Measurements from ENCODE around the gene APP. TPM values are rescaled to one million over a fixed set of nuclear protein-coding genes. Genes with fewer than 3 reads are reported as not detected.
A peak's percentile ranks its signal among the peaks of the same experiment; 100 is the strongest.
"Not testable (repeated sequence)": the region's sequence is repeated elsewhere in the genome, so short reads cannot be mapped to it uniquely, and the experiment has no call there.

APP gene
- total RNA-seq, 2 donors from 2014 or later, result 38.5 to 81.4 TPM

DNA sequence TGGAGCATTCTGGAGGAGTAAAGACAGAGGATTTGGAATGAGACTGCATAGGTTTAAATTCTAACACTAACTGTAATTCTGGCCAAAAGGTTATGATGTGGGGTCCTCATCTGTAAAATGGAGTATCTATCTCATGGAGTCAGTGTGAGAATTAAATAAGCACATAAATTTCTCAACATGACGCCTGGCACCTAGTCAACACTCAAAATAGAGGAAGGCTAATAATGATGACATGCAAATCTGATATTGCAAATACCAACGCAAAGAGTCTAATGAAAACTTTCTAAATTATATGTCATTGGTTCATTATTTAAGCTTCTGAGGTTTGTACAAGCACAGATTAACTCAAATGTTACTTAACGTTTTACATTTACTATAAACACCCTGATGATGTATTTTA lies 29.6 kb downstream of the APP start:
- Mint-ChIP-seq H3K36me3 (peaks cover 5 to 25% of the 10 kb centered on the region in 2 donors), H3K27ac (no peak overlapping the region), H3K9me3 (no peaks in the 10 kb centered on the region)
- ATAC-seq (no peak), DNase-seq (ENCODE audit: low spot score in 2 of 2) (no peak)

DNA sequence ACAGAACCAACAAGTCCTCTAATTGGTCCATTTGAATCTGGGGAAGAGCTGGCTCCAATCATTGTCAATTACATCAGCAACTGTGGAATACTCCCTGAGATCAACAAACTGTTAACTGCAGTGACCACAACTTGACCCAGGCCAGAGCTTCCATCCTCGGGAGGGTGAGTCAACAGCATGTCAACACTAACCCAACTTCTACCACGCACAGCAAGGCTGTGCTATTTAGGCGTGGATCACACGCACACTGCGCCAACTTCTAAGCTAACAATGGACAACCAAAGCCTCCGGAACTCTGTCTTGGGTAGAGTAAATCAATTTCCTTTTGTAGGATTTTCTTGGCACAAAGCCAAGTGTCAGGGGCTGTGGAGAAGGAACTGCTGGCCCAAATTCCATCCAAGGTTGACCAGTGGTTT lies 30.4 kb downstream of the APP start:
- Mint-ChIP-seq H3K9me3 (no peaks in the 10 kb centered on the region), H3K27ac (no peak overlapping the region), H3K36me3 (peaks cover 5 to 25% of the 10 kb centered on the region in 2 donors)
- no peak for ATAC-seq
- DNase-seq (ENCODE audit: low spot score in 2 of 2), result no peak

DNA sequence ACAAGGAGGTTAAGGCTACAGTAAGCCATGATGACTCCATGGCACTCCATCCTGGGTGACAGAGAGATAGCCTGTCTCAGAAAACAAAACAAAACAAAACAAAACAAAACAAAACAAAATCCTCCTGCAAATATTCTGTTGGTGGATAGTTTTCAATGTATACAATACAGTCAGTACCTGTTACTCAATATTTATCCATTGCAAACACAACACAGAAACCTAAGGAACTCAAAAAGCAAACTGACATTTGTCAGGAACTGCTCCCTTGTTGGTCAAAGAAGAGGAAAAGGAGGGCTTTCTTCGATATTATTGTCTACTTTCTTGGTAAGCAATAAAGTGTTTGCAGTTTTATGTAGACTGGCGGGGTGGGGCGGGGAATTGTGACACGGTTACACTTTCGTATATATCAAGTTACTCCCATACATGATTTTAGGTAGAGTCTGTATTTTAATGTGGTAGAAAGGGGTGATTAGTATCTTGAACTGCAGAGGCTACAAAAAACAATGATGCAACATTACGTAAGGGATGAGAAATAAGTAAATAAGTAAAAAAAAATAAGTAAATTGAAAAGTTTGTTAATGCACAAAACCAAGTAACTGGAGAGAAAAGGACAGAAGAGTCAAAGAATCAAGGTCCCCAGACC lies 31.8 kb downstream of the APP start:
- Mint-ChIP-seq H3K27ac (no peak overlapping the region), H3K9me3 (no peaks in the 10 kb centered on the region), H3K36me3 (peaks cover 5 to 21% of the 10 kb centered on the region in 2 donors)
- ATAC-seq, result no peak
- no peak for DNase-seq (ENCODE audit: low spot score in 2 of 2)

DNA sequence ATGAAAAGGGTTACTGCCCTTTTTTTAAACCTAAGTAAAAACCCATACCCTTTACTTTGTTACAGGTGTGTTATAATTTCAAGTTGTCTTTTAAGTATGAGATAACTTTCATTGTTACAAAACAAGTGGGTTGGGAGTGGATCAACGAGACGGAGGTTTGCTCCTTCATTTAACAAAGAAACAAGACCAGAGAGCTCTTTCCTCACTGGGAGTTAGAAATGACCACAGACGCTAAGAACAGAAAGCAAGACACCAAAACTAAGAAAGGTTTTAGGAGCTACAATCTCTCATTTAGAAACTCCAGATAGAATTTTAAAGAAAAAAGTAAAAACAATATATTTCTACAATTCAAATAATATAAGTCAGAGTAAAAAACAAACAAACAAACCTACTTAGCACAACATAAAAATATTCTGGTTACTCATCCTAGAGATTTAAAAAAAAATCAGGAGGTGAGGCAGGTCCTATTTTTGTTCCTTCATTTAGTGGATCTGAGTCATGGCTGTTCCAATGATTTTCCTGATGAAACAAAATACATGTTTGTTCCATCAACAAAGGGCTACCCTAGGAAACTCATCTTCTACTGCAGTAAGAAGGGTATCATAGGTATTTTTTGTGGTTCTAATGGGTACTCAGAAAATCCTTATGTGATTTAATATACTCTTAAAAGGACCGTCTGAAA lies 33.0 kb downstream of the APP start:
- Mint-ChIP-seq H3K9me3 (no peaks in the 10 kb centered on the region), H3K27ac (peak overlapping the region in 1 of 2 donors; percentile 53), H3K36me3 (peaks cover 5 to 19% of the 10 kb centered on the region in 2 donors)
- ATAC-seq (peak in 1 of 2 donors; percentile 34), DNase-seq (ENCODE audit: low spot score in 2 of 2) (no peak)

DNA sequence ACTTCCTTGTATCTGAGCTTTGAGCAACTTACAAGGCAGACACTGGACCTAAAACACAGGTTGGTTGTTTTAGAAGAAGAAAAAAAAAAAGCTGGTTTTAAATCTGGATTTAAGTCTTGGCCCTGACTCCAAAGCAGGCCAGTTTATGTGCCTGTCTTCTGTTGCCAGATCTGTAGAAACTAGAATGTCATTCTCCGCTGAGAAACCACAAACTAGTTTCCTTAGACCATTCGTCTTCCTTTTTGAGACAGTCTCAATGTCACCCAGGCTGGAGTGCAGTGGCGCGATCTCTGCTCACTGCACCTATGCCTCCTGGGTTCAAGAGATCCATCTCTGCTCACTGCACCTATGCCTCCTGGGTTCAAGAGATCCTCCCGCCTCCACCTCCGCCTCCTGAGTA lies 33.9 kb downstream of the APP start:
- Mint-ChIP-seq H3K36me3 (peaks cover 5 to 13% of the 10 kb centered on the region in 2 donors), H3K27ac (peak overlapping the region in 1 of 2 donors; percentile 53), H3K9me3 (no peaks in the 10 kb centered on the region)
- ATAC-seq, result peak; percentile 82 to 89
- DNase-seq (ENCODE audit: low spot score in 2 of 2), result peak in 1 of 2 donors; percentile 10

DNA sequence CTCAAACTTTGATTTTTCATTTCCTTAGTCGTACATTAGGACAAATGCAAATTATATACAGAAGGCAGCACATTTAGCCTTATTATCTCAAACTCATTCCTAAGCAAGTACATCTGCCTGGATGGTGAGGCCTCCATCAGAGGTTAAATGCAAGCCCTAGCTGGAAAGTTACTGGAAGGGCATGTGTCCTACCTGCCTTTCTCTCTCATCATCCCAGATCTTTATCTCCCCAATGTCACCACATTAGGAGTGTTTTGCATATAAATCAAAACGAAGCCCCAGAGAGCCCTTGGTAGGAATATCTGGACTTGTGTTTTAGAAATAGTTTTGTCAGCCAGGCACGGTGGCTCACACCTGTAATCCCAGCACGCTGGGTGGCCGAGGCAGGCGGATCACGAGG lies 35.0 kb downstream of the APP start:
- no peaks in the 10 kb centered on the region for H3K9me3 Mint-ChIP-seq

DNA sequence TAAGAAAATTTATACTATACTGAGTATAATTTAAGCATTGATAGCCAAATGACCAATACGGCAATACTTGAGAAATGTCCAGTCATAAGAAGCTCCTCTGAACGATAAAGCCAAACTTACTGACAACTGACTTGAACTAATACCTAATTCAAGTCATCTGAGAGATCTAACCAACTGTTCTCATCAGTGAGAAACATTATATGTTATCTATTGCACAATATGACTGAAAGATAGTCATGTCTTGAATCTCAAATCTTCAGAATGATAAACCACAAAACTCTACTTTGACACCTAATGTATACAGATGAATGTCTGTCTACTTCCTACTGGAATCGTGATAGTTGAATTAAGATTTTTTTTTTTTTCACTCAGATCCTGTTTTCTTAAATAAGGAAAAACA lies 39.0 kb downstream of the APP start:
- ATAC-seq, result peak in 1 of 2 donors; percentile 46
- H3K36me3 Mint-ChIP-seq, result peaks cover 0 to 5% of the 10 kb centered on the region in 2 donors
- no peak for DNase-seq (ENCODE audit: low spot score in 2 of 2)
- H3K9me3 Mint-ChIP-seq, result no peaks in the 10 kb centered on the region
- H3K27ac Mint-ChIP-seq, result no peak overlapping the region

More for the DNA sequence above, 35.0 kb downstream of the APP start:
- peaks cover 5 to 11% of the 10 kb centered on the region in 2 donors for H3K36me3 Mint-ChIP-seq
- no peak for ATAC-seq
- DNase-seq (ENCODE audit: low spot score in 2 of 2), result no peak
- no peak overlapping the region for H3K27ac Mint-ChIP-seq

DNA sequence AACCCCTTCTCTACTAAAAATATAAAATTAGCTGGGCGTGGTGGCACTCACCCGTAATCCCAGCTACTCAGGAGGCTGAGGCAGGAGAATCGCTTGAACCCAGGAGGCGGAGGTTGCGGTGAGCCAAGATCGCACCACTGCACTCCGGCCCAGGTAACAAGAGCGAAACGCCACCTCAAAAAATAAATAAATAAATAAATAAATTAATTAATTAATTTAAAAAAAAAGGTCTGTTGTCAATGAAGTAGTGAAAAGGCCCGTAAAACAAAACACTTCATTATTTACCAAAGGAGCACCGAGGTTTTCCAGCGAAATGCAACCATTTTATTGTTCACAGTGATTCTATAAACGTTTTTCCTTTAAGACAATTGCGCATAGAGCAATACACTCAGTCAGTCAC lies 39.5 kb downstream of the APP start:
- ATAC-seq; DNase-seq (ENCODE audit: low spot score in 2 of 2); H3K27ac Mint-ChIP-seq; H3K36me3 Mint-ChIP-seq; H3K9me3 Mint-ChIP-seq: not testable (repeated sequence)

DNA sequence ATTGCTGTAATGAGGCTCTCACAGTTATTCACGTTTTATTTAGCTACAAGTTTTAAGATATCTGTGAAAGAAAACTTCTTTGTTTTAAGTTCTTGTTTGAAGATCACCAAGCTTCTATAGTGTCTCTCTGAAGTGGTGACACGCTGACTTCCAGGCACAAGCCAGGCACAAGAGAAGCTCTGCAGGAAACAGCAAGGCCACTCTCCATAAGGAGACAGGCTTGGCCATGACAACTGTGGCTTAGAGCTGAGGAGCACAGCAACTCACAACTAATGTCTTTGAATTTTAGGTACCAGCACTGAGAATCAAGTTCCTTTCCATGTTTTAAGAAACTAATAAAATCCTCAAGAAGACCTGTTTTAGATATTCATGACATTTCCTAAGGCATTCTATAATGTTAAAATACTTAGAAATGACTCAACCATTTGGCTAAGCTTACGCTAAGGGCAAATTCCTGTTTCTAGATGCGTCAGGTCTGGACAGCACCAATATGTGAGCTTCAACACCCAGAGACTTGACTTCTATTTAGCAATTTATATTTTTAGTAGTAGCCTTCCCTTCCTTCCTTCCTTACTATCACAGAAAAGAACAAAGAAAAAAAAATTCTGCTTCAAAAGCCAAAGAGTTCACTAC lies 40.2 kb downstream of the APP start:
- no peaks in the 10 kb centered on the region for H3K9me3 Mint-ChIP-seq
- DNase-seq (ENCODE audit: low spot score in 2 of 2), result no peak
- H3K27ac Mint-ChIP-seq, result no peak overlapping the region
- H3K36me3 Mint-ChIP-seq, result peaks cover 0 to 5% of the 10 kb centered on the region in 2 donors
- ATAC-seq, result no peak

DNA sequence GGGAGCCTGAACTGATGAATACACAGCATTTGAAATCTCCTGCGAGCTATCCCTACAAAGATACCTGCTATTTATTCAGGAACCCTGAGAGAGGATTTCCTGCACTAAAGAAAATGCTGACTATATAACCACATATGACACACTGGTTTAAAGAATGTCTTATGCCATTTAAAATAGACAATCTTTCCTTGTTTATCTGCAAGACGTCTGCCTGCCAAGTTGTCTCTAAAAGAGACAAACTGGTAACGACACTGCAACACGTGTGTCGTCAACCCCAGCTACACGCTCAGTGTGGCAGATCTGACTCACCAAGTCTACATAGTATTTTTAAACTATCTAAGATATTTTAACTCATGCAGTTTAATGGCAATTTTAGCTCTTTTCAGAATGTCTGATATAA lies 42.7 kb downstream of the APP start:
- H3K36me3 Mint-ChIP-seq, result peaks cover 0 to 5% of the 10 kb centered on the region in 2 donors
- no peak overlapping the region for H3K27ac Mint-ChIP-seq
- DNase-seq (ENCODE audit: low spot score in 2 of 2), result no peak
- no peaks in the 10 kb centered on the region for H3K9me3 Mint-ChIP-seq
- ATAC-seq, result no peak

DNA sequence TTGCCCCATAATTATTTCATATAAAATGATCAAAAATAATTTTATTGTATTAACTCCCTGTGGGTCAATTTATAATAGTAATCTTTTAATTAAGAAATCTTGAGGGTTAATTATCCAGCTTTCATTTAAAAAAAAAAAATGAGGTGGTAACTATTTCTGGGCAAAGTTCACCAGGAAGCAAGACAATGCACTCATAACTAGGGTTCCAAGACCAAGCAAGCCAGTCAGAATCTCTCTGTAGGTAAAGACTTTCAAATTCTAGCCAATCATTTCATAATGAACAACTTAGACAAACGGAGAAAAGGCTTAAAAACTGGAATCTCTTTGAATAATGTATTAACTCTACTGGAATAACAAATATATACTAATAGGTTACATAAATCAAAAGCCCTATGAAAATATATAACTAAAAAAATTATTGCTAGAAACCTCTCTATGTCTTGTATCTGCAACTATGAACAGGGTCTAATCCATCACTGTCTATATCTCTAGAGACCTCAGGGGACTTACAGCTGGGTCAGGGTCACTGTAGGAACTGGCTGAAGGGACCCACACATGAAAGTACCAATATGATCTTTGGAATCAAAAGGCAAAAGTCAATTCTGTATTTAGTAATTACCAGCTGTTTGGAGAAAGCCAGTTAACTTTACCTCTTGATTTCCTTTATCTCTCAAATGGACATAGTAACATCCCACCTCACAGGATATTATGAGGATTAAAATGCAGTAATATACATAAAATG lies 43.3 kb downstream of the APP start:
- ATAC-seq (no peak), DNase-seq (ENCODE audit: low spot score in 2 of 2) (no peak)
- Mint-ChIP-seq H3K36me3 (peaks cover 0 to 5% of the 10 kb centered on the region in 2 donors), H3K27ac (no peak overlapping the region), H3K9me3 (no peaks in the 10 kb centered on the region)

DNA sequence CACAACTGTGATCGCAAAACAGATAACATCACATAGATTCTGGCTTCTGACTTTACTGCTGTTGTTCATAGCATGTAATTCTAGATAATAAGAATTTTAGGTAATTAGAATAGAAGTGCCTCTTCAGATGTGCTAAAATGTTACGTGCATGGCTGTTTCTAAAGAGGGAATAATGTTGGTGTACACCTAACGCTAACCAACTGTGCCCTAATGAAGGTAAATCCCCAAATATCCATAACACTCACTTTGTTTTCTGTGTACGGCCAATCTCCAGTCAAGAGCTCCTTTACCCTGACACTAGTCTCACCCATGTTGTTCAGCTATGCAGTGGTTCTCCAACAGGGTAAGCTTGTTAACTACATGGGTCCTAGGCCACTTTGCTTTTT lies 44.4 kb downstream of the APP start:
- DNase-seq (ENCODE audit: low spot score in 2 of 2) (no peak), ATAC-seq (no peak)
- Mint-ChIP-seq H3K36me3 (peaks cover 0 to 5% of the 10 kb centered on the region in 2 donors), H3K9me3 (no peaks in the 10 kb centered on the region), H3K27ac (no peak overlapping the region)

DNA sequence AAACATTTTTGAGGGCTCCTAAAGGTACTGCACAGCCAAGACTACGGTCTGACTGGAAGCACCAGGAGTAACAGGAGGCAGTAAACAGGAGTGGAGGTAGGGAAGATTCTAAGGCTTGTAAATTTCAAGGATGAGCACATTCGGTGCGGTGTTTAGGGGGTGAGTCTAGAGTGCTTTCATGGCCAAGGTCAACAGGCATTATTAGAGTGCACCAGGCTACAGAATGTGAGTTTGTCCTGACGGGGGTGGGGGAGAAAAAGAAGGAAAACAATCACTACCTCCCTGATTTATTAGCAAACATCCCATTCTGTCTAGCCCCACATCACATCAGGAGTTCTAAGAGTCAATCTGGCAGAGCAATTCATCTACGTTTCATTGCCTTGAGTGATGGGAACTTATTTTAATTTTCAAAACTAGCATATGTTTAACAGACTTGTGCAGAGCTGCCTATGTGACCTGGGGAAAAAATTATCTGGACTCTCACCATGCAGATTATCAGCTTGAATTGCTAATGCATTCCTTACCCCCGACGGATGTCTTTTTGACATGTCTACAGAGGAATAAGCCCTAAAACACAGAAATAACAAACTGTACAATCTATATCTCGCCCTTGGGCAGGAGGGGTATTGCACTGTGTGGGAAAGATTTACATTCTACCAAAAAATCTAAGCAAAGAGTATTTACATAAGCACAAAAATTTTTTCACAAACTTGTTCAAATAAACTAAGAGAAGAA lies 45.0 kb downstream of the APP start:
- ATAC-seq (no peak), DNase-seq (ENCODE audit: low spot score in 2 of 2) (no peak)
- Mint-ChIP-seq H3K27ac (no peak overlapping the region), H3K36me3 (peaks cover 0 to 5% of the 10 kb centered on the region in 2 donors), H3K9me3 (no peaks in the 10 kb centered on the region)

DNA sequence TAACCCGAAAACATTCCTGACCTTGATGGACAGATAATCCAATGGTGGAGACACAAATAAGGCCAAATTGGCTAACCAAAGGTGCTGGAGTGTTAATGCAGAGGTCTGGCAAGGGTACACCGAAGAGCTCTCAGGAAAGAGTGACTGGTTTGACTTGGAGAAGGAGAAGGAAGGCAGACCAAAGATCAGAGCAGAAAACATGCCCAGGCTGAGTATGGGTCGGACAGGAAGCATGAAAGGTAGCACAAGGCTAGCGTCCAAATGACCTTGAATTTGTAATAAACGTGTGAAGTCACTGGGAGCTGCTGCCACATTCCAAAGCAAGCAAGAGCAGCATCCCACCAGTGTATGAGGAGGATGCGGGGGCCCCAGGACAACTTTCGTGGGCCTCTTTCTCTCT lies 45.7 kb downstream of the APP start:
- no peak for ATAC-seq
- Mint-ChIP-seq H3K27ac (peak overlapping the region in 1 of 2 donors; percentile 69), H3K36me3 (peaks cover 0 to 5% of the 10 kb centered on the region in 2 donors)

DNA sequence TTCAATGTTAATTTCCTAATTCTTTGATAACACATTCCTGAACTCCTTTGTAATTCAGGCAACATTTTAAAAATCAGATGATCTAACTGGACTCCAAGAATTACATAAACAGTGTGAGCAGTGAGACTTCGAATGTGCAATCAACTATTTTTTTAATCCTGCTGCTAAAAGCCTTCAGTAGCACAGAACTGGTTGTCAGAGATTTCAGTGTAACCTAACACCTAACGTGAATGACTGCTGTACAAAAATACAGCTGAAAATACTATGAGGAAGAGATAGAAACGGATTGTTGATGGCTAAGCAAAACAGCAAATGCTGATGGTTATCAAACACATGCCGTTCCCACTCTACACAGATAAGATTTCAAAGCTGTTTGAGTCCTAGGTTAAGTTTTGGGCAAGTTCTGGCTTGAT lies 46.1 kb downstream of the APP start:
- Mint-ChIP-seq H3K36me3 (peaks cover 0 to 5% of the 10 kb centered on the region in 2 donors), H3K9me3 (no peaks in the 10 kb centered on the region), H3K27ac (no peak overlapping the region)
- ATAC-seq (no peak), DNase-seq (ENCODE audit: low spot score in 2 of 2) (no peak)

More for the DNA sequence above, 45.7 kb downstream of the APP start:
- DNase-seq (ENCODE audit: low spot score in 2 of 2), result no peak
- no peaks in the 10 kb centered on the region for H3K9me3 Mint-ChIP-seq

DNA sequence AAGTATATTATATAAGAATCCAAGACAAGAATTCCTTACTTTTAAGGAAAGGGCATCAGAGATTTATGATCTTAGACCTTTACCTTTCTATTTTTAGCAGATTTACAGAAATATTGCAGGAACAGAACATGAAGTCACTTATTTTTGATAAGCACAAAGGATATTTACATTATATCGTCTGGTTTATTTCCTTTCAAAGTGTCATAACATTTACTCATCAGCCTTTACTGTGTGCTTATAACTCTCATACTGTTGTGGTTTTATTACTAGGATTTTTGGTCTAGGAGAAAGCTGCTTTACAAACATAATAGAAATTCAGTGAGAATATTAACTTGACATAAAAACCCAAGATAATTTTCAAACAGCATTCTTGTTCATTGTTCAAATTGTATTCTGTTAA lies 47.6 kb downstream of the APP start:
- Mint-ChIP-seq H3K27ac (no peak overlapping the region), H3K9me3 (no peaks in the 10 kb centered on the region), H3K36me3 (no peaks in the 10 kb centered on the region)
- ATAC-seq (no peak), DNase-seq (ENCODE audit: low spot score in 2 of 2) (no peak)

Data from activated naive CD4-positive, alpha-beta T cell treated with anti-CD3 and anti-CD28 coated beads, Interleukin-2, amount 50 U/mL, for 72 hours (primary cell).